ENCODE measurements around the gene BCL11B.

- TF ChIP-seq REST (IDR thresholded peaks at IDR 0.05; ENCODE audit: low read depth) (no peak), TEAD4 (IDR thresholded peaks at IDR 0.05) (no peak), EGR1 (IDR thresholded peaks at IDR 0.05) (no peak), NFIC (IDR thresholded peaks at IDR 0.05) (no peak), RAD21 (IDR thresholded peaks at IDR 0.05; ENCODE audit: low read depth) (no peak), YY1 (IDR thresholded peaks at IDR 0.05; ENCODE audit: low read depth) (no peak), TCF12 (IDR thresholded peaks at IDR 0.05; ENCODE audit: low read depth) (no peak), ZBTB7A (IDR thresholded peaks at IDR 0.05; ENCODE audit: low read depth) (no peak), CEBPB (IDR thresholded peaks at IDR 0.05) (no peak), TAF1 (IDR thresholded peaks at IDR 0.05; ENCODE audit: low read depth) (no peak), EP300 (IDR thresholded peaks at IDR 0.05; ENCODE audit: borderline replicate concordance) (no peak)
Observed at GRCh38 chr14:99141236-99141635, 130.8 kb downstream of the BCL11B start.

All from Ishikawa (cell line).